GM21737 (cell line): Measurements from ENCODE around the gene RFX8.
"Not testable (repeated sequence)": the region's sequence is repeated elsewhere in the genome, so short reads cannot be mapped to it uniquely, and the experiment has no call there.

ENCODE experiments used
- ATAC-seq: cut with Tn5 transposase; IDR thresholded peaks from one replicate; pipeline ENCODE4 v1.9.1; 2021; ENCODE audit warnings: mild to moderate bottlenecking, moderate library complexity; ENCODE audit not compliant: unreplicated experiment

RFX8 gene

DNA sequence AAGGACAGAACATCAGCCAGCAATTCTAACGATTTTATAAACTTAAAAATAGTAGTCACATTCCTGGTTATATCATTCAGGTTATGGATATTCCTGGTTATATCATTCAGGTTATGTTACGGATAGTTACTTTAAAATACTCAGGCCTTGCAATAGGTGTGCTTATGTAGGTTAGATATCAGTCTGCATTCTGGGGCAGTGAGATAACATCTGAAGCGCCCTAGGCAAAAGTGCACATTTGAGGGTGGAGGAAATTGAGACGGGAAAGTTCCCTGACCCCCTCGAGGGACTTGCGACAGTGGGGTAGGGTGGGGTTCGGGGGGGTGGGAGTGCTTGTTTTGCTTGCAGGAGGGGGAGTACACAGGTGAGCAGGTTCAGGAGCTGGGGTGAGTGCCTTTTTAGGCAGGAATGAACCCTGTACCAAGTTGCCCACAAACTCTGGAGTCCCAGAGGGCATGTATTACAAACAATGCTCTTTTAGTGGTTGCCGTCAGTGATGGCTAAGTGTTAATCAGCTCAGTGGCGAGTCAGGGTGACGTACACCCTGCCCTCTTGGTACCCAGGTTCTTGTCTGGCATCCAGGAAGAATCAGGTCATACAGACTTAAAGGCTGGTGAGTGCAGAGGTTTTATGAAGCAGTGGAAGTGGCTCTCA, 119.4 kb downstream of the RFX8 start:
- ATAC-seq = no peak

DNA sequence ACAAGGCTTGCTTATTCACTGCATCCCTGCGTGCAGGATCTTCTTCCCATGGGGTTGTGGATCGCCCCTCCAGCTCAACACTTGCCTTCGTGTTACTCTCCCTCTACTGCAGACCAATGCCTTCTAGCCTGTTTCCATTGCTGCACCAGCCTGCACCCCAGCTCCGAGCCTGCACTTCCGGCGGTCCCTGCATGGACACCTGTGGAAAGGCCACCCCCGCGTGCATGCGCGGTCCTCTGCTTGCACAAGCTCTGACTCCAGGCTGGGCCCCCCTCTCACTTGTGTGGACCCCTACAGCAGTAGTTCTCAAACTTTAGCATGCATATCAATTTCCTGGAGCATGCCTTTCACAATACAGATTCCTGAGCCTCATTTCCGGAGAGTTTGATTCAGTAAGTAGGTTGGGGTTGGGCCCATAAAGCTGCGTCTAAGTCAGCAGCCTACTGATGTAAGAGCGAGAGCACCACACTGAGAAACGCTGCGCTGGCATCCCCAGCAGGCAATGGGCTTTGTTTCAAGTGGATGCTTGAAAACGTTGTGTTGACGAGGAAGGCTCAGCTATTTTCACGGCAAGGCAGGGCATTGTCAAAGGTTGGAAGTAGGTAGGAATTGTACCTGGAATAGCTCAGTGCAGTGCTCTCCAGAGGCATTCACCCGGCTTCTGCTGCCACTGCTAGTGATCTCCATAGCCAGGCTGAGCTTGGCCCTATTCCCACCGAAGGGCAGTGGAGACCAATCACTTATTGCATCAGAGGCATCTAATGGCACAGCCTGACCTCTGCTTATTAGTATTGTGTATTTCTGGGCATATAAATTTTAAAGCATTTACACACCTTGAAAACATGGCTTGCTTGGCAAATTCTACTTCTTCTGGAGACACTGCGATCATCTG, 120.2 kb downstream of the RFX8 start:
- ATAC-seq = no peak

DNA sequence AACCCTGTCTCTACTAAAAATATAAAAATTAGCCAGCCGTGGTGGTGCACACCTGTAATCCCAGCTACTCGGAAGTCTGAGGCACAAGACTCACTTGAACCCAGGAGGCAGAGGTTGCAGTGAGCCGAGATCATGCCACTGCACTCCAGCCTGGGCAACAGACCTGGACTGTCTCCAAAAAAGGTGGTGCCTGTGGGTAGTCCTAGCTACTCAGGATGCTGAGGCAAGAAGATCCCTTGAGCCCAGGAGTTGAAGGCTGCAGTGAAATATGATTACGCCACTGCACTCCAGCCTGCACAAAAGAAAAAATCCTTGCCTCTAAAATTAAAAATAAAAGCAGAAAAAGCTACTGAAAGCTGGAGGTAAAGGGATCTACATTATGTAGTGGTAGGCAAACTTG, 122.3 kb downstream of the RFX8 start:
- not testable (repeated sequence) for ATAC-seq

DNA sequence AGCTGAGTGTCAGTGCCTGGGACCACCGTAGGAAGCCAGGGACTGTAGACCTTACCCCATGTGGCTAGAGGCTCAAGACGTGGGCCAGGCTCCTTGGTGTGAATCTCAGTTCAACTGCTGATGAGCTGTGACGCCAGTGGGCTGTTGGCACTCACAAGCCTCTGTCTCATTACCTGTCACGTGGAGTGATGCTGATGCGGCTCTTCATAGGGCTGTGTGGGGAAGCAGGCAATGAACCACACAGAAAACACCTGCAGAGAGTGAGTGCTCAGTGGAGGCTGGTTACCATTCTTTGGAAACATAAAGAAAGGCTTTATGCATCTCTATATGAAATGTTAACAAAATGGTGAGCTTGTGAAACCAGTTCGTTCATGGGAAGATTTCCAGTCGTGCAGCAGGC, 123.7 kb downstream of the RFX8 start:
- no peak for ATAC-seq

DNA sequence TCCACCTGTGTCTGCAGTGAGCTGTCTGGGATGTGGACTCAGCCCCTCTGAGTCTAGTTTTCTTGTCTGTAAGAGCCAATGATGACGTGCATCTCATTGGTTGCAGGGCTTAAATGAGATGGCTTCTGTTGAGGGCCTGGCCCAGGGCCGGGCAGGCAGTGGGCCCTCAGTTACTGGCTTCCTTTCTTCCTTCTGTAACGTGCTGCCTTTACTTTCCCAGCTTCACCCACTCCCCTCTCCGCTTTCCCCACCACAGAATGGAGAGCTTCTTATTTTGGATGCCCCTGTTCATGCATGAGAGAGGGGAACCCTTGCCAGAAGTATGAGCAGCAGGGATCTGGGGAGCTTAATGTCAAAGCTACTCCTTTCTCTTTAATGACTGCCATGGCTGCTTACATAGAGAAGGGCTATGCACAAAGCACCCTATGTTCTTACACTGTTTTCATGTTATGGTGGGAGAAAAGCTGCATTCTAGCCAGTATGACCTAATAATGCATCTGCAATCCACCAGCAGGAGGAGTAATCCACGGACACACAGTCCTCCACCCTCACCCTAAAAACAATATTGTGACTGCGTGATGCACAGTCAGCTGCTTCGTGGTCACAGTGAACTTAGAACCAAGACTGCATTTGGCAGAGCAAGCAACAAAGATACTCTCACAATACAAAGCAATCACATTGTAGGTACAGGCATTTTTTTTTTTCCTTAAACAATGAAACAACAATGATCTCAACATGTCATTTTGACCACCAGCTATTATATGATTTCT, 124.8 kb downstream of the RFX8 start:
- ATAC-seq = no peak

DNA sequence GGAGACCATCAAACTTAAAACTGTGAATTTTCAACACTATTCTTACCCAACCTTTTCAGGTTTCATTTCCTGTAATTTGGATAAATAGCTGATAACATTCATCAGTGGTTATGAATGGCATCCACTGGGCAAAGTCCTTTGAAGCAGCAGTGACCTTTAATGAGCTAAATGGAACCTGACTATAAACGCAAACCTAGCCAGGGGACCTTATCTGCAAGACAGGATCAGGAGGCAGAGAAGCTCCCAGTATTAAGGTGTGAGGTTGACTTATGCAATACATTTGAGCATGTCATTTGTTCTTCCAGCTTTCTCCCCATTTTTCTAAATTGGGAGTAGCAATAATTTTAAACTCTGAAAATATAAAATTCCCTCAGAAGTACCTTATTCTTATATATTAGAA, 126.0 kb downstream of the RFX8 start:
- no peak for ATAC-seq
